IgD-negative memory B cell (primary cell): Measurements from ENCODE around the gene PEX13. TPM values are rescaled to one million over a fixed set of nuclear protein-coding genes. Genes with fewer than 3 reads are reported as not detected.
"Not testable (repeated sequence)": the region's sequence is repeated elsewhere in the genome, so short reads cannot be mapped to it uniquely, and the experiment has no call there.

Source experiments
- H3K27ac Mint-ChIP-seq, 3 donors: one replicate each; pipeline ENCODE4 v1.8.0; 2020 to 2022; ENCODE audit warnings: mild to moderate bottlenecking in 3 of 3, mixed read lengths in 3 of 3, moderate library complexity in 1 of 3
- H3K27me3 Mint-ChIP-seq: one replicate; pipeline ENCODE4 v1.8.0; 2021; ENCODE audit warnings: mixed read lengths
- H3K36me3 Mint-ChIP-seq: one replicate; pipeline ENCODE4 v1.8.0; 2020; ENCODE audit warnings: mild to moderate bottlenecking, mixed read lengths
- H3K4me1 Mint-ChIP-seq, 3 donors: one replicate each; pipeline ENCODE4 v1.8.0; 2020 to 2022; ENCODE audit warnings: mixed read lengths in 3 of 3, mild to moderate bottlenecking in 1 of 3
- H3K4me3 Mint-ChIP-seq, 4 donors: one replicate each; pipeline ENCODE4 v1.8.0; 2020 to 2022; ENCODE audit warnings: mild to moderate bottlenecking in 4 of 4, mixed read lengths in 4 of 4, moderate library complexity in 3 of 4
- H3K9me3 Mint-ChIP-seq, 3 donors: one replicate each; pipeline ENCODE4 v1.8.0; 2020 to 2021; ENCODE audit warnings: mixed read lengths in 3 of 3, mild to moderate bottlenecking in 1 of 3
- polyA plus RNA-seq: library from polyadenylated mRNA; unstranded; fragments of 300-500 nt; fragmentation: Illumina TruSeq; gene quantifications from one replicate; pipeline ENCODE4 v1.2.3, GENCODE V29; 2021

The PEX13 gene, protein sequence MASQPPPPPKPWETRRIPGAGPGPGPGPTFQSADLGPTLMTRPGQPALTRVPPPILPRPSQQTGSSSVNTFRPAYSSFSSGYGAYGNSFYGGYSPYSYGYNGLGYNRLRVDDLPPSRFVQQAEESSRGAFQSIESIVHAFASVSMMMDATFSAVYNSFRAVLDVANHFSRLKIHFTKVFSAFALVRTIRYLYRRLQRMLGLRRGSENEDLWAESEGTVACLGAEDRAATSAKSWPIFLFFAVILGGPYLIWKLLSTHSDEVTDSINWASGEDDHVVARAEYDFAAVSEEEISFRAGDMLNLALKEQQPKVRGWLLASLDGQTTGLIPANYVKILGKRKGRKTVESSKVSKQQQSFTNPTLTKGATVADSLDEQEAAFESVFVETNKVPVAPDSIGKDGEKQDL
- 10.0 TPM for polyA plus RNA-seq

DNA sequence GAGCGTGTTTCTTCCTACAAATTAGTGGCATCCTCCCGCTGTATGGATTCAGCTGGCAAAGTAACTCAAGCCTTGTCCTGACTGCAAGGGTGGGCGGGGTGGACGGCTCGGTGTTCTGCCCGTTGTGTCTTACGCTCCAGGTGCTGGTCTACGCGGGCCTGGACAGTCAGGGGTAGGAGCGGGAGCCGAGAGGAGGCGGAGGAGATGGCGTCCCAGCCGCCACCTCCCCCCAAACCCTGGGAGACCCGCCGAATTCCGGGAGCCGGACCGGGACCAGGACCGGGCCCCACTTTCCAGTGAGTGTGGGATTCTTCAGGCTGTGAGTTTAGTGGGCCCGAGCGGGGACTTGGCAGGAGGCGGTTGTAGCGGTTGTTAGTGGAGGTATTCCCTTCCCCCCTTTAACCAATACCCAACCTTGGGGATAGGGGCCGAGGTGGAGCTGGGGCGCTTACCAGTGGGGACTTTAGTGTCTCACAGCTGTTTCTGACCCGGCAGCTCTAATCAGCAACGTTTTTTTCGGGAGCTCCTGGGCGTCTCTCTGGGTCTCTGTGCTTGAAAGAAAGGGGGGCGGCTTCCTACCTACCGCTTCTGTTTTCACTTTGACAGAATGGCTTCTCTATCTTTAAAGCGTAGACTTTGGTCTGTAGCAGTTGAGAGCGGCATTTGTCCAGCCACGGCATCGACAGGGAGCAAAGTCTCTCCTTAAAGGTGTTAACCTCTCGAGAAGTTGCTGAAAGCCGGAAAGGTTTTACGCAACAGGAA, at the start of gene PEX13, which contains the start of gene PUS10:
PEX13 (plus strand) TSS at position 165 of the 762 bp plus-strand sequence; CDS start at position 205, 40 bp downstream.
PUS10 (minus strand) TSS at position 700 of the 762 bp plus-strand sequence. CDS start 6,365 bp downstream, outside the sequence.
- Mint-ChIP-seq H3K27ac (peak within 1 kb of the TSS; percentile 59 to 98 (median 95)), H3K9me3 (no peaks in the 10 kb centered on the region), H3K4me3 (peak within 1 kb of the TSS; percentile 96 to 100 (median 100)), H3K36me3 (peaks cover 4% of the 10 kb centered on the region), H3K27me3 (no peaks in the 10 kb centered on the region), H3K4me1 (peaks cover 23 to 38% (median 23%) of the 10 kb centered on the region in 3 donors)

GRCh38 chr2:60972889-60973656, 44.4 kb upstream of the PEX13 start:
- Mint-ChIP-seq H3K27ac (peak overlapping the region; percentile 90 to 94 (median 93)), H3K36me3 (no peaks in the 10 kb centered on the region), H3K27me3 (no peaks in the 10 kb centered on the region), H3K4me3 (peak overlapping the region; percentile 71 to 87 (median 80)), H3K4me1 (peaks cover 45 to 59% (median 51%) of the 10 kb centered on the region in 3 donors), H3K9me3 (no peaks in the 10 kb centered on the region)

- no peaks in the 10 kb centered on the region for H3K27me3 Mint-ChIP-seq
- no peaks in the 10 kb centered on the region for H3K9me3 Mint-ChIP-seq
- peak overlapping the region; percentile 81 to 91 (median 90) for H3K27ac Mint-ChIP-seq
- peaks cover 43 to 56% (median 50%) of the 10 kb centered on the region in 3 donors for H3K4me1 Mint-ChIP-seq
- peak overlapping the region in 1 of 4 donors; percentile 87 for H3K4me3 Mint-ChIP-seq
- no peaks in the 10 kb centered on the region for H3K36me3 Mint-ChIP-seq
Observed at GRCh38 chr2:60973705-60974104, 43.8 kb upstream of the PEX13 start.

GRCh38 chr2:60974652-60975051, 42.9 kb upstream of the PEX13 start:
- no peaks in the 10 kb centered on the region for H3K9me3 Mint-ChIP-seq
- H3K27me3 Mint-ChIP-seq: no peaks in the 10 kb centered on the region
- peak overlapping the region in 2 of 3 donors; percentile 83 to 90 for H3K27ac Mint-ChIP-seq
- H3K4me1 Mint-ChIP-seq: peaks cover 44 to 59% (median 50%) of the 10 kb centered on the region in 3 donors
- H3K36me3 Mint-ChIP-seq: no peaks in the 10 kb centered on the region
- H3K4me3 Mint-ChIP-seq: no peak overlapping the region

DNA sequence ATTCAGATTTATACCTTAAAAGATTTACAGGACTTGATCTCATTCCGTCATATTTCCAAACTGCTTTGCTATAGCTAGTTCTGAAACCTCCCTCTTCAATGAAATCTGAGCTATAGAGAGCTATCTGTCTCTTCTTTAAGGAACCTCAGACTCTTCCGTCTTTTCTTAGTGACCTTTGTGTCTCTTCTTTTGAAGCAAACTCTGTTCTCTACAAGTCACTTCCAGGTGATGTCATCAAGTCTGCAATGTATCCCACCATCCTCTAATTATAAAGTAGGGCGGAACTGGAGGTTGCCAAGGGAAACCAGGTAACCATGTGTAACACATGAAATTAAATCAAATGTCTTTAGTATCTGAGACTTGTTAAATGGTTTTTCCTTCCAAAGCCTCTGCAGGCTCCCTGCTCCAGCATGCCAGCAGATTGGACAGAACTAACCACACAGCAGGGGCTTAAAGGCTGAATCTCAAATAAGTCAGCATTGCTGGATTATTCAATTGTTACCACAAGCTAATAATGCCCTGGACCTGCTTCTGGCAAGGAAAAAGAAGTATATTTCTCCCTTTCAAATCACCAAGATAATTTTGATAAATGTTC, 41.2 kb upstream of the PEX13 start:
- no peaks in the 10 kb centered on the region for H3K9me3 Mint-ChIP-seq
- H3K27ac Mint-ChIP-seq: peak overlapping the region in 2 of 3 donors; percentile 6 to 90
- peak overlapping the region in 3 of 4 donors; percentile 20 to 76 (median 50) for H3K4me3 Mint-ChIP-seq
- H3K4me1 Mint-ChIP-seq: peaks cover 50 to 61% (median 53%) of the 10 kb centered on the region in 3 donors
- H3K36me3 Mint-ChIP-seq: no peaks in the 10 kb centered on the region
- H3K27me3 Mint-ChIP-seq: no peaks in the 10 kb centered on the region

DNA sequence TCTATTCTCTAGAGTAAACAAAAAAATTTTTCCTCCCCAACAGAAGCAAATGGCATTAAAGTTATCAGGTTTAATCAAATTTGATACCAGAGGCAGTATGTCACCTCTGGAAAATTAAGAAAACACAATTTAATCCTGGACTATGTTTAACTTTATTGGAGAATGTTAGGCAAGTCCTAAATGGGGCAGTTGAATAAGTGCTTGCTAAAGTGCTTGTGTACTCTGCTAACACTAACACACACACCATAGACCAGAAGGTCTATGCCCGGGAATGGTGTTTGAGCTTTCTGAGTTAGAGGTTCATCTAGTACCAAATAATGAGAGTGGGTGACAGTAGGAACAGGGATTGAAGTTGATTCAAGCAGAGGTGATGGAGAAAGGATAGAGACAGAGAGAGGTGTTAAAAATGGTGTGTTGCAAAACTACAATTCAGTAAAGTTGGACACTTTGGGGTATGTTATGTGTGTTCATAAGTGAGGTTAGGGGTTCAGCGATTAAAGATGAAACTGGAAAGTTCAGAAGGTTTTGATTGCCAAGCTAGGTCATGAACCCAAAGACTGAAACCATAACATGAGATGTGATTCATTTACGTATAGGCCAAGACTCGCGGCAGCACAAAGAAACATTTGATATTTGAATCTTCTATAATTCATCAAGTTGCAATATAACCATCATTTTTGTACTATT, 40.5 kb upstream of the PEX13 start:
- H3K4me3 Mint-ChIP-seq: peak overlapping the region in 2 of 4 donors; percentile 20 to 46
- no peaks in the 10 kb centered on the region for H3K36me3 Mint-ChIP-seq
- peak overlapping the region in 2 of 3 donors; percentile 59 to 90 for H3K27ac Mint-ChIP-seq
- H3K4me1 Mint-ChIP-seq: peaks cover 47 to 58% (median 51%) of the 10 kb centered on the region in 3 donors
- no peaks in the 10 kb centered on the region for H3K9me3 Mint-ChIP-seq
- no peaks in the 10 kb centered on the region for H3K27me3 Mint-ChIP-seq

- peak overlapping the region in 2 of 4 donors; percentile 20 to 46 for H3K4me3 Mint-ChIP-seq
Observed at GRCh38 chr2:60977562-60977895, 40.0 kb upstream of the PEX13 start.

GRCh38 chr2:60979231-60979630, 38.3 kb upstream of the PEX13 start:
- peaks cover 41 to 54% (median 47%) of the 10 kb centered on the region in 3 donors for H3K4me1 Mint-ChIP-seq
- H3K27ac Mint-ChIP-seq: peak overlapping the region; percentile 5 to 72 (median 48)
- H3K36me3 Mint-ChIP-seq: no peaks in the 10 kb centered on the region
- no peaks in the 10 kb centered on the region for H3K27me3 Mint-ChIP-seq
- peak overlapping the region in 2 of 4 donors; percentile 83 to 87 for H3K4me3 Mint-ChIP-seq
- H3K9me3 Mint-ChIP-seq: no peaks in the 10 kb centered on the region

More at GRCh38 chr2:60977562-60977895, 40.0 kb upstream of the PEX13 start:
- H3K4me1 Mint-ChIP-seq: peaks cover 44 to 56% (median 49%) of the 10 kb centered on the region in 3 donors
- H3K36me3 Mint-ChIP-seq: no peaks in the 10 kb centered on the region
- peak overlapping the region in 1 of 3 donors; percentile 90 for H3K27ac Mint-ChIP-seq
- H3K27me3 Mint-ChIP-seq: no peaks in the 10 kb centered on the region
- H3K9me3 Mint-ChIP-seq: no peaks in the 10 kb centered on the region

DNA sequence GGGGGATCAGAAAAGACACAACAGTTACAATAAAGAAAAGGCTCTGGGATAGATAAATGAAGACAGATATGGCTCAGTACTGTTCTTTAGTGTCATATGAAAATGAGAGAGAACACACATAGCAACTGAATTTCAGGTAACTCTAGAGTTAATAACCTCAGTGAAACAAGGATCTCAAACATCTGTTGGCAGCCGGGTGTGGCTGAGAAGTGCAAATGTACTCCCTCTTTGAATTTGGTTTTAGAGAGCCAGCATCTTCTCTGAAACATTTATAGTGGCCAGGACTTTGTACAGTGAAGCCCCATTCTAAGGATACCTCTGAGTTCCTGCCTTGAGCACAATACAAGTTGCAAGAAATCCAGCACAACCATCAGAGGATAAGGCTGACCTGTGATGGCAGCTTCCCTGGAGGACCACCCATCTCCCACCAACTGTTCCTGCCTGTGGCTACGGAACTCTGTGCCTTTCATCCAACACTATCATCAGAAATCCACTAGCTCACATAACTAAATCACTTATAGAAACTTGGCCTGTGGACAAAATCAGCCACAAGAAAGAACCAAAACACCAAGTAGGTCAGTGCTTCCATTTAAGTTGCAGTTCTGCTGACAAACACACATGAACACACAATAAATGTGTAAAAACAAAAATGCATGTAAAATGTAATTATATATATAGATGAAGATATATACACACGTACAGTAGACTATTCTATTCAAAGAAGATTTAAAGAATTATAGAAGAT, 37.3 kb upstream of the PEX13 start:
- H3K4me3 Mint-ChIP-seq: peak overlapping the region in 3 of 4 donors; percentile 72 to 87 (median 83)
- H3K9me3 Mint-ChIP-seq: no peaks in the 10 kb centered on the region
- H3K36me3 Mint-ChIP-seq: no peaks in the 10 kb centered on the region

GRCh38 chr2:60982066-60982465, 35.5 kb upstream of the PEX13 start:
- not testable (repeated sequence) for H3K27me3 Mint-ChIP-seq, H3K27ac Mint-ChIP-seq, H3K4me3 Mint-ChIP-seq, H3K9me3 Mint-ChIP-seq, H3K36me3 Mint-ChIP-seq
- peaks cover 40 to 46% (median 43%) of the 10 kb centered on the region in 3 donors for H3K4me1 Mint-ChIP-seq

More for the DNA sequence above, 37.3 kb upstream of the PEX13 start:
- peaks cover 44 to 51% (median 48%) of the 10 kb centered on the region in 3 donors for H3K4me1 Mint-ChIP-seq
- H3K27me3 Mint-ChIP-seq: no peaks in the 10 kb centered on the region
- H3K27ac Mint-ChIP-seq: peak overlapping the region; percentile 5 to 90 (median 41)

- Mint-ChIP-seq H3K4me1 (peaks cover 26 to 37% (median 36%) of the 10 kb centered on the region in 3 donors), H3K4me3 (peak overlapping the region; percentile 3 to 79 (median 66)), H3K27me3 (peaks cover 3% of the 10 kb centered on the region), H3K27ac (peak overlapping the region in 2 of 3 donors; percentile 1 to 54), H3K9me3 (no peaks in the 10 kb centered on the region), H3K36me3 (no peaks in the 10 kb centered on the region)
Observed at GRCh38 chr2:60984720-60985119, 32.8 kb upstream of the PEX13 start.

GRCh38 chr2:60987041-60987440, 30.5 kb upstream of the PEX13 start:
- Mint-ChIP-seq H3K9me3 (peaks cover 0 to 2% (median 0%) of the 10 kb centered on the region in 3 donors), H3K4me3 (peak overlapping the region; percentile 52 to 95 (median 76)), H3K27ac (peak overlapping the region; percentile 29 to 96 (median 49)), H3K4me1 (peaks cover 17 to 33% (median 29%) of the 10 kb centered on the region in 3 donors), H3K36me3 (no peaks in the 10 kb centered on the region), H3K27me3 (peaks cover 3% of the 10 kb centered on the region)

DNA sequence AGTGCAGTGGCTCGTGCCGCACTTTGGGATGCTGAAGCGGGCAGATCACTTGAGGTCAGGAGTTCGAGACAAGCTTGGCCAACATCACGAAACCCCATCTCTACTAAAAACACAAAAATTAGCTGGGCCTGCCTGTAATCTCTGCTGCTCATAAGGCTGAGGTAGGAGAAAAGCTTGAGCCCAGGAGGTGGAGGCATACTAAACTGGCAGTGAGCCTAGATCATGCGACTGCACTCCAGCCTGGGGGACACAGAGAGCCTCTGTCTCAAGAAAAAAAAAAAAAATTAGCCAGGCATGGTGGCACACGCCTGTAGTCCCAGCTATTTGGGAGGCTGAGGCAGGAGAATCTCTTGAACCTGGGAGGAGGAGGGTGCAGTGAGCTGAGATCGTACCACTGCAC, 29.9 kb upstream of the PEX13 start:
- H3K36me3 Mint-ChIP-seq, H3K9me3 Mint-ChIP-seq, H3K27me3 Mint-ChIP-seq: not testable (repeated sequence)
- peaks cover 21 to 39% (median 35%) of the 10 kb centered on the region in 3 donors for H3K4me1 Mint-ChIP-seq
- peak overlapping the region in 2 of 3 donors; percentile 29 to 96 for H3K27ac Mint-ChIP-seq
- peak overlapping the region in 3 of 4 donors; percentile 52 to 95 (median 94) for H3K4me3 Mint-ChIP-seq
